Naive thymus-derived CD4-positive, alpha-beta T cell (primary cell): ENCODE results near the gene ASRGL1. TPM values are rescaled to one million over a fixed set of nuclear protein-coding genes. Genes with fewer than 3 reads are reported as not detected.

Experiments used
- polyA plus RNA-seq, 2 donors: library from polyadenylated mRNA; unstranded; fragments of 300-500 nt; fragmentation: Illumina TruSeq; gene quantifications; one replicate each; pipeline ENCODE4 v1.2.3, GENCODE V29; 2021
- total RNA-seq, 6 experiments: library from RNA in 5 of 6; stranded (reverse) in 5 of 6; gene quantifications; 1 replicate in 5 of 6; 2 replicates in 1 of 6; pipeline ENCODE4 v1.2.3 and lab custom pipeline; 2021 to 2026

ASRGL1 gene
- total and polyA plus RNA-seq, 7 experiments from 2014 or later: 2.1 to 10.6 (median 4.2) TPM

Other genes starting within 250 kb of the ASRGL1 start
- 100 to 1,000 TPM in 1 of 5 experiments, 10 to 100 TPM in 4; 18.6 to 124 (median 25.6) TPM for gene INCENP, start 213.4 kb upstream of the ASRGL1 start, total RNA-seq
- 1 to 10 TPM; 2.8 to 4.0 TPM for gene INCENP, start 213.4 kb upstream of the ASRGL1 start, polyA plus RNA-seq
- gene SCGB1D1, start 147.2 kb upstream of the ASRGL1 start, total RNA-seq: not detected
- not detected for gene SCGB1D1, start 147.2 kb upstream of the ASRGL1 start, polyA plus RNA-seq
- gene SCGB2A1, start 128.8 kb upstream of the ASRGL1 start, total RNA-seq: not detected
- gene SCGB2A1, start 128.8 kb upstream of the ASRGL1 start, polyA plus RNA-seq: not detected
- gene SCGB1D2, start 95.2 kb upstream of the ASRGL1 start, total RNA-seq: not detected
- not detected for gene SCGB1D2, start 95.2 kb upstream of the ASRGL1 start, polyA plus RNA-seq
- not detected for gene SCGB2A2, start 67.3 kb upstream of the ASRGL1 start, total RNA-seq
- not detected for gene SCGB2A2, start 67.3 kb upstream of the ASRGL1 start, polyA plus RNA-seq
- not detected for gene SCGB1D4, start 38.4 kb upstream of the ASRGL1 start, total RNA-seq
- not detected for gene SCGB1D4, start 38.4 kb upstream of the ASRGL1 start, polyA plus RNA-seq
- gene SCGB1A1, start 81.6 kb downstream of the ASRGL1 start, total RNA-seq: not detected
- not detected for gene SCGB1A1, start 81.6 kb downstream of the ASRGL1 start, polyA plus RNA-seq
- gene AHNAK, start 209.4 kb downstream of the ASRGL1 start, total RNA-seq: 100 to 1,000 TPM; 174 to 622 (median 243) TPM
- gene AHNAK, start 209.4 kb downstream of the ASRGL1 start, polyA plus RNA-seq: 1 to 10 TPM; 6.7 to 7.7 TPM
- 1,000 to 10,000 TPM; 1,186 to 2,550 (median 2,338) TPM for gene EEF1G, start 236.4 kb downstream of the ASRGL1 start, total RNA-seq
- 1,000 to 10,000 TPM; 2,027 to 2,354 TPM for gene EEF1G, start 236.4 kb downstream of the ASRGL1 start, polyA plus RNA-seq